BJ (cell line): ENCODE results near the gene ZNF165. TPM values are rescaled to one million over a fixed set of nuclear protein-coding genes. Genes with fewer than 3 reads are reported as not detected.
"Not testable (repeated sequence)": the region's sequence is repeated elsewhere in the genome, so short reads cannot be mapped to it uniquely, and the experiment has no call there.

Experiments used
- CTCF ChIA-PET: fragments of 350-600 bp; formaldehyde crosslinking; extraction: SDS; loops from one replicate; lab custom pipeline; 2021; ENCODE audit warnings: antibody characterized with exemption, inconsistent platforms; lab: Yijun Ruan, JAX
- POLR2A ChIA-PET: fragments of 300-600 bp; sonication (Branson Sonifier 250); formaldehyde crosslinking; extraction: SDS; loops from one replicate; lab custom pipeline; 2021; ENCODE audit warnings: antibody characterized with exemption; lab: Charles Lee
- DNase-seq: peaks from one replicate; pipeline ENCODE4 v3.0.0-alpha.2; 2011; ENCODE audit warnings: low read depth
- H3K27me3 ChIP-seq: 2 replicates; pipeline ENCODE4 v1.6.0; 2011; ENCODE audit warnings: low read length; ENCODE audit not compliant: control insufficient read depth, insufficient read depth
- H3K36me3 ChIP-seq: 2 replicates; pipeline ENCODE4 v1.5.1; 2011; ENCODE audit warnings: low read length; ENCODE audit not compliant: control insufficient read depth, insufficient read depth
- H3K4me3 ChIP-seq: 2 replicates; pipeline ENCODE4 v1.5.1; 2011; ENCODE audit warnings: low read depth, mild to moderate bottlenecking, control low read depth, low read length
- CTCF ChIP-seq: IDR thresholded peaks from 2 replicates; pipeline ENCODE4 v1.5.1; 2011; ENCODE audit warnings: low read depth, mild to moderate bottlenecking, control low read depth, inconsistent platforms, low read length, moderate library complexity; ENCODE audit not compliant: insufficient read depth
- polyA minus RNA-seq: library from RNA; depleted of rRNA, polyadenylated mRNA; stranded (reverse); fragments of >200 nt; gene quantifications from 2 replicates; pipeline ENCODE4 v1.2.3, GENCODE V29; 2011; rRNA and poly(A)+ RNA removed
- polyA plus RNA-seq: library from polyadenylated mRNA; depleted of rRNA; stranded (reverse); fragments of >200 nt; gene quantifications from 2 replicates; pipeline ENCODE4 v1.2.3, GENCODE V29; 2011; rRNA removed

ZNF165 gene
- polyA plus RNA-seq = 0.10 and 0.38 TPM in 2 replicates
- 0.14 and 0.21 TPM in 2 replicates for polyA minus RNA-seq

DNA sequence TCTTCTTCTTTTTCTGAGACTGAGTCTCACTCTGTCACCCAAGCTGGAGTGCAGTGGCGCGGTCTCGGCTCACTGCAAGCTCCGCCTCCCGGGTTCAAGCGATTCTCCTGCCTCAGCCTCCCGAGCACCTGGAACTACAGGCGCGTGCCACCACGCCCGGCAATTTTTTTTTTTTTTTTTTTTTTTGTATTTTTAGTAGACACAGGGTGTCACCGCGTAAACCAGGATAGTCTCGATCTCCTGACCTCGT, at the start of gene ZNF165:
Gene ZNF165, plus strand, starts transcription at position 188 of the 250 bp plus-strand sequence. CDS start 4,913 bp downstream, outside the sequence.
- POLR2A ChIA-PET, DNase-seq, H3K27me3 ChIP-seq, H3K36me3 ChIP-seq, CTCF ChIA-PET: not testable (repeated sequence)
- peak within 1 kb of the TSS; percentile 67 for H3K4me3 ChIP-seq

DNA sequence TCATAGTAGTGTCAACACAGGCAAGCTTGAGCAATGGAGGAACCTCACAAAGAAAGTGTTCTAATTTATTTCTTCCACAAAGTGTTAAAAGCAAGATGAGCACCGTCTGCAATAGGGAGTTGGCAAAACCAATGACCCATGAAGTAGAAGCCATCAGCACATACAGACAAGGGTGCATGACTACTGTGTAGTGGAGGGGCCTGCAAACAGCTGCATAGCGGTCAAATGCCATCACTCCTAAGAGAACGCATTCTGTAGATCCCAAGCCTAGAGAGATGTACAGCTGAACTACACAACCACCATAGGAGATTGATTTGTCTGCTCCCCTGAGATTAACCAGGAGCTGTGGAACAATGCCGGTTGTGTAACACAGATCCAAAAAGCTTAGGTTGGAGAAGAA, 26.8 kb upstream of the ZNF165 start:
- Histone ChIP-seq H3K27me3 (no peaks in the 10 kb centered on the region), H3K36me3 (no peaks in the 10 kb centered on the region), H3K4me3 (no peak overlapping the region)
- CTCF ChIA-PET = no interaction called here
- TF ChIP-seq CTCF = no peak
- no peak for DNase-seq
- POLR2A ChIA-PET = no interaction called here

DNA sequence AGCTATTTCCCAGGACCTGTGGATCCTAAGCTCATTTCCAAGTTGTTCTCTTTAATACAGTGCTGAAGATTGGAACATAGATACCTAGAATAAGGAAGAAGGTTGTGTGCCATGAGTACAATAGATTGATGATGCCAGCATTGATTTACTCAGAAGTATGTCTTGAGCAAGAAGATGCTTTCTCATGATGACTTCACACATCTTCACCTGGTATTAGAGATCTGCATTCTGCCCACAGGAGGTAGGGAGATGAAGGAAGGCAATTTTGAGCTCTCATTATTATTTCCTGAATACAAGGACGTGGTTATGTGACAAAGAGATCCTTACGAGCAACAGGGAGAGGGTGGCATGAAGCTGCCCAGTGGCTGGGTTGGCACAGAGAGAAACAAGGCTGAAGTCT, 20.0 kb upstream of the ZNF165 start:
- no peak for DNase-seq
- ChIA-PET POLR2A (no interaction called here), CTCF (no interaction called here)
- Histone ChIP-seq H3K36me3 (no peaks in the 10 kb centered on the region), H3K27me3 (no peaks in the 10 kb centered on the region), H3K4me3 (no peak overlapping the region)
- TF ChIP-seq CTCF = no peak

GRCh38 chr6:28064272-28064671, 16.1 kb upstream of the ZNF165 start:
- CTCF ChIA-PET = no interaction called here
- H3K27me3 ChIP-seq = no peaks in the 10 kb centered on the region
- POLR2A ChIA-PET = no interaction called here
- TF ChIP-seq CTCF = no peak
- no peak overlapping the region for H3K4me3 ChIP-seq
- no peaks in the 10 kb centered on the region for H3K36me3 ChIP-seq
- DNase-seq = no peak

GRCh38 chr6:28068067-28068466, 12.3 kb upstream of the ZNF165 start:
- ChIA-PET CTCF (no interaction called here), POLR2A (no interaction called here)
- no peak for TF ChIP-seq CTCF

DNA sequence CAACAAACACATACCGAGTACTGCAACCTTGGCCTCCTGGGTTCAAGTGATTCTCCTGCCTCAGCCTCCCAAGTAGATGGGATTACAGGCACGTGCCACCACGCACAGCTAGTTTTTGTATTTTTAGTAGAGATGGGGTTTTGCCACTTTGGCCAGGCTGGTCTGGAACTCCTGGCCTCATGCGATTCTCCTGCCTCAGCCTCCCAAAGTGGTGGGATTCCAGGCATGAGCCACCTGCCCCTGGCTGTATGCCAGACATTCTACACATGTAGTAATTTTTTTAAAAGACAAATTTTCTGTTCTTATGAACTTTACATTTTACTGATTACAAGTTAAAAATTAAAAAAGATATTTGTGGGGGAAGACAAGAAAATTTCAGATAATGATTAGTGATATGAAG, 9.4 kb upstream of the ZNF165 start:
- DNase-seq, H3K4me3 ChIP-seq, H3K36me3 ChIP-seq, POLR2A ChIA-PET, CTCF ChIA-PET, H3K27me3 ChIP-seq: not testable (repeated sequence)

More at GRCh38 chr6:28068067-28068466, 12.3 kb upstream of the ZNF165 start:
- no peak for DNase-seq
- Histone ChIP-seq H3K36me3 (no peaks in the 10 kb centered on the region), H3K27me3 (no peaks in the 10 kb centered on the region), H3K4me3 (no peak overlapping the region)
